OCI-LY1 (cell line): ENCODE results near the gene IQGAP2.

Experiments
- H2AFZ ChIP-seq: fragments of 200-600 bp; sonication (generic), shearing (Covaris generic); 2 replicates; pipeline ENCODE4 v1.6.0; 2014; ENCODE audit warnings: antibody characterized with exemption, mild to moderate bottlenecking, low read length
- H3F3A ChIP-seq: fragments of 200-600 bp; sonication (generic), shearing (Covaris generic); 2 replicates; pipeline ENCODE4 v1.6.0; 2014; ENCODE audit warnings: mild to moderate bottlenecking, antibody characterized with exemption, low read length, moderate library complexity; ENCODE audit not compliant: insufficient read depth
- H3K27ac ChIP-seq: fragments of 200-600 bp; sonication (generic); 2 replicates; pipeline ENCODE4 v1.5.1; 2014; ENCODE audit warnings: low read length, mixed run types, mild to moderate bottlenecking, low read depth; ENCODE audit not compliant: poor library complexity, severe bottlenecking
- H3K27me3 ChIP-seq: fragments of 200-600 bp; sonication (generic); 2 replicates; pipeline ENCODE4 v1.6.0; 2014; ENCODE audit warnings: antibody characterized with exemption, mild to moderate bottlenecking, low read length, moderate library complexity; ENCODE audit not compliant: insufficient read depth
- H3K36me3 ChIP-seq: fragments of 200-600 bp; sonication (generic); 2 replicates; pipeline ENCODE4 v1.6.1; 2014; ENCODE audit warnings: mild to moderate bottlenecking, antibody characterized with exemption, low read length, moderate library complexity, mixed read lengths; ENCODE audit not compliant: insufficient read depth
- H3K4me1 ChIP-seq: fragments of 200-600 bp; sonication (generic); 2 replicates; pipeline ENCODE4 v1.5.1; 2014; ENCODE audit warnings: mild to moderate bottlenecking, low read length, moderate library complexity; ENCODE audit not compliant: insufficient read depth, severe bottlenecking
- H3K4me2 ChIP-seq: fragments of 200-600 bp; sonication (generic), shearing (Covaris generic); 2 replicates; pipeline ENCODE4 v1.6.1; 2014; ENCODE audit warnings: low read length
- H3K4me3 ChIP-seq: fragments of 200-600 bp; sonication (generic); 2 replicates; pipeline ENCODE4 v1.5.1; 2014; ENCODE audit warnings: low read length, low read depth, mild to moderate bottlenecking, mixed read lengths; ENCODE audit not compliant: poor library complexity, severe bottlenecking
- H3K79me2 ChIP-seq: fragments of 200-600 bp; shearing (Covaris generic); 2 replicates; pipeline ENCODE4 v1.6.1; 2016; ENCODE audit warnings: mixed run types, low read length, mixed read lengths; ENCODE audit not compliant: insufficient read depth
- H3K9ac ChIP-seq: fragments of 200-600 bp; sonication (generic), shearing (Covaris generic); 2 replicates; pipeline ENCODE4 v1.6.1; 2014; ENCODE audit warnings: mild to moderate bottlenecking, low read length, mixed read lengths
- H3K9me2 ChIP-seq: fragments of 200-600 bp; sonication (generic), shearing (Covaris generic); 2 replicates; pipeline ENCODE4 v1.6.1; 2014; ENCODE audit warnings: low read depth, mild to moderate bottlenecking, low read length, mixed read lengths
- H3K9me3 ChIP-seq: fragments of 200-600 bp; shearing (Covaris generic); 2 replicates; pipeline ENCODE4 v1.6.1; 2014; ENCODE audit warnings: low read length, mixed read lengths
- H4K20me1 ChIP-seq: fragments of 200-600 bp; sonication (generic), shearing (Covaris generic); 2 replicates; pipeline ENCODE4 v1.6.0; 2016; ENCODE audit warnings: mild to moderate bottlenecking, low read length; ENCODE audit not compliant: insufficient read depth
- CTCF ChIP-seq: fragments of 200-600 bp; sonication (generic), shearing (Covaris generic); IDR thresholded peaks from 2 replicates; pipeline ENCODE4 v1.5.1; 2017; ENCODE audit warnings: mild to moderate bottlenecking, antibody characterized with exemption, low read length, moderate library complexity, mixed read lengths
- EZH2 ChIP-seq: fragments of 200-600 bp; sonication (generic), shearing (Covaris generic); IDR thresholded peaks from 2 replicates; pipeline ENCODE4 v1.8.0; 2017; ENCODE audit warnings: borderline replicate concordance, mixed run types, mild to moderate bottlenecking, antibody characterized with exemption, low read length, moderate library complexity, mixed read lengths

IQGAP2 gene

DNA sequence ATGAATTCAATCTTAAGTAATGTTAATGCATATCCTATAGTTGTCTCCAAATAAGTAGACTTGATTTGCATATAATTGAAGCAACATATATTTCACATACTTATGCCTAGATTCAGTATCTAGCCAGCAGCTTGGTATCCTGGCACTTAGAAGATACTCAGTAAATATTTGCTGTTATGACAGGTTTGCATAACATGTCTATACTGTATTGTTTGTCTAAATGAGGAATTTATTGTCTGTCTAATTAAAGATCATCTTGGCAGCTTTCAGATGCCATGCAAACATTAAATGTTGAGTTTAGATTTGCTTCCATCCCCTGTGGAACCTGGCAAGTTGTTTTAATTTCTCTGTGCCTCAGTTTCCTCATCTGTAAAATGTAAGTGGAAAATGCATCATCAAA, 9.4 kb downstream of the IQGAP2 start:
- Histone ChIP-seq H3F3A (no peaks in the 10 kb centered on the region), H3K4me1 (peaks cover 10% of the 10 kb centered on the region), H3K9ac (no peak overlapping the region), H3K27me3 (no peaks in the 10 kb centered on the region), H4K20me1 (no peaks in the 10 kb centered on the region), H3K36me3 (no peaks in the 10 kb centered on the region), H3K4me3 (no peak overlapping the region), H3K27ac (no peak overlapping the region), H3K79me2 (no peaks in the 10 kb centered on the region), H3K4me2 (no peak overlapping the region), H2AFZ (no peak overlapping the region), H3K9me3 (no peaks in the 10 kb centered on the region), H3K9me2 (no peaks in the 10 kb centered on the region)
- TF ChIP-seq EZH2 (no peak), CTCF (no peak)

DNA sequence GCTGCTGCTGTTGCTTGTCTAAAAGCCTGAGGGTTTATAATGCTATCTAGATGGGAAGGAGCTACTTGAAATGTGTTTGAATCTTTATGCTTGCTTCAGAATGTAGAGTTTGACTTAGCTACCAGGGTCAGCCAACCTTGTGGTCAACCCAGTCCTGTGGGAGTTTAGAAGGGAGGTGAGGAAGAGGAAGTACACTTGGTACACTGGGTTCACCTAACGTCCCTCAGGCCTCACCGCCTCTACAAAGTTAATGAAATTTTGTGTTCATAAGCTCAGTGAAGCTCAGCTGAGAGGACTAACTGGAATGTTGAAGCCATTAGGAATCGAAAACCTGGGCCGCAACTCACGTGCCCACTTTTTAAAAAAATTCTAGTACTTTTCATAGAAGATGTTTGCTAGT, 10.7 kb downstream of the IQGAP2 start:
- Histone ChIP-seq H3K27ac (no peak overlapping the region), H3K79me2 (no peaks in the 10 kb centered on the region)

DNA sequence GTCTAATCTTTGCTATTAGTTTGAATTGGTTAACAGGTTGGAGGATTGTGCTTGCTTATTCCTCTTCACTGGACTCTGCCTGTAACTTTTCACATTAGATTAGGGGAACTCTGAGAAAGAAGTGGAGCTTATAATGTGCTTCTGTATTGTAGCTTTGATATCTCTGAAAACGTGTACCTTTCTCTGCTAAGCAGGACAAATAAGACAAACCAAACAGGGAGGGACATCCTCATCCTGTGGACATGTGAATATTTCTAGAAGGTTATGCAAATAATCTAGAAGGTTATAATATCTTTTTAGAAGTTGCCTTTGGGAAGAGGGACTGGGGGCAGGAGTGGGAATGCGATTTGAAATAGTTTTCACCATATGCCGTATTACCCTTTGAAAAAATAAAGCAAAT, 11.7 kb downstream of the IQGAP2 start:
- no peaks in the 10 kb centered on the region for H4K20me1 ChIP-seq
- H3K79me2 ChIP-seq: no peaks in the 10 kb centered on the region
- TF ChIP-seq EZH2 (no peak), CTCF (no peak)
- H3K27ac ChIP-seq: no peak overlapping the region
- H3K36me3 ChIP-seq: no peaks in the 10 kb centered on the region
- H3K27me3 ChIP-seq: no peaks in the 10 kb centered on the region
- H3K9me2 ChIP-seq: no peaks in the 10 kb centered on the region
- H3F3A ChIP-seq: no peaks in the 10 kb centered on the region
- no peak overlapping the region for H3K9ac ChIP-seq
- no peak overlapping the region for H3K4me3 ChIP-seq
- H2AFZ ChIP-seq: no peak overlapping the region
- H3K9me3 ChIP-seq: no peaks in the 10 kb centered on the region
- H3K4me1 ChIP-seq: peaks cover 10% of the 10 kb centered on the region
- H3K4me2 ChIP-seq: no peak overlapping the region

More for the DNA sequence above, 10.7 kb downstream of the IQGAP2 start:
- H3K9me2 ChIP-seq: no peaks in the 10 kb centered on the region
- no peaks in the 10 kb centered on the region for H3K36me3 ChIP-seq
- TF ChIP-seq EZH2 (no peak), CTCF (no peak)
- no peaks in the 10 kb centered on the region for H4K20me1 ChIP-seq
- no peak overlapping the region for H3K4me3 ChIP-seq
- H3K4me1 ChIP-seq: peaks cover 10% of the 10 kb centered on the region
- no peaks in the 10 kb centered on the region for H3F3A ChIP-seq
- H3K27me3 ChIP-seq: no peaks in the 10 kb centered on the region
- no peak overlapping the region for H3K9ac ChIP-seq
- H3K4me2 ChIP-seq: no peak overlapping the region
- no peak overlapping the region for H2AFZ ChIP-seq
- H3K9me3 ChIP-seq: no peaks in the 10 kb centered on the region
